GM21447 (cell line): Measurements from ENCODE around the gene MCRIP2.

Source experiments
- ATAC-seq: cut with Tn5 transposase; IDR thresholded peaks from one replicate; pipeline ENCODE4 v1.9.1; 2021; ENCODE audit not compliant: unreplicated experiment

MCRIP2 gene

DNA sequence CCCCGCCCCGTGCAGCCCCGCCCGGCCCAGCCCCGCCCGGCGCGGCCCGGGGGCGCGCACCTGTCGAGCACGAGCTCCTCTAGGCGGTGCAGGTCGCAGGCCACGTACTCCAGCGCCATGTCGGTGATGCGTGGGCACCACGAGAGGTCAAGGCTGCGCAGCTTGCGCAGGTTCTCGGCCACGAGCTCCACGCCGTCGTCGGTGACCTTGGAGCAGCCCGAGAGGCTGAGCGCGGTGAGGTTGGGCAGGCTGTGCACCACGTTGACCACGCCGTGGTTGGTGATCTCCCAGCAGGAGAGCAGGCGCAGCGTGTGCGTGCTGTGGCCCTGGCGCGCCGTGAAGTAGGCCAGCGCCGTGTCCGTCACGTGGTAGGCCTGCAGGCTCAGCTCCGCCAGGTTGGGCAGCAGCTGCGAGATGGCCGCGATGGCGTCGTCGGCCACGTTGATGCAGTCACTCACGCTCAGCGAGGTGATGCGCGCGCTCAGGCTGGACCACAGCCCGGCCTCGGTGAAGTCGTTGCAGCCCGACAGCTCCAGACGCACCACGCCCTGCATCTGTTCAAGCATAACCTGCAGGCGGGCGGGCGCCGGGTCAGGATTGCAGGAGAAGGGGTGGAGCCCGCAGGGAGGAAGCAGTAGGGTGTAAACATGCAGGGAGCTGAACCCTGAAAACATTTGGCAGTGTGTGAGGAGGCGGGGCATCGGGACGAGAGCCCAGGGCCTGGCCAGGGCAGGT is 53.9 kb downstream of the MCRIP2 start:
- ATAC-seq = no peak
